GM12891 (cell line): ENCODE results near the gene ACOD1. TPM values are rescaled to one million over a fixed set of nuclear protein-coding genes. Genes with fewer than 3 reads are reported as not detected.
"Not testable (repeated sequence)": the region's sequence is repeated elsewhere in the genome, so short reads cannot be mapped to it uniquely, and the experiment has no call there.

ENCODE experiments used
- DNase-seq: peaks from one replicate; pipeline ENCODE4 v3.0.0; 2011; ENCODE audit warnings: low spot score; ENCODE audit not compliant: insufficient read length
- FAIRE-seq: peaks from 2 replicates; lab custom pipeline; 2011; peaks lifted over from hg19 to GRCh38; lab: Jason Lieb, UNC
- PAX5 ChIP-seq: IDR thresholded peaks from 2 replicates; pipeline ENCODE4 v1.6.1; 2011; ENCODE audit warnings: low read length, moderate library complexity, mild to moderate bottlenecking; ENCODE audit not compliant: insufficient read depth, severe bottlenecking
- POLR2A ChIP-seq: IDR thresholded peaks from 2 replicates; pipeline ENCODE4 v1.6.1; 2011; ENCODE audit warnings: low read depth, low read length, control low read depth
- POLR2AphosphoS5 ChIP-seq: IDR thresholded peaks from 2 replicates; pipeline ENCODE4 v1.6.1; 2011; ENCODE audit warnings: low read depth, low read length, control low read depth
- POU2F2 ChIP-seq: IDR thresholded peaks from 2 replicates; pipeline ENCODE4 v1.6.1; 2011; ENCODE audit warnings: low read depth, mild to moderate bottlenecking, control low read depth, low read length, moderate library complexity
- SPI1 ChIP-seq: IDR thresholded peaks from 2 replicates; pipeline ENCODE4 v1.6.1; 2011; ENCODE audit warnings: low read depth, low read length, control low read depth
- TAF1 ChIP-seq: IDR thresholded peaks from 2 replicates; pipeline ENCODE4 v1.6.1; 2011; ENCODE audit warnings: low read depth, low read length, control low read depth
- polyA plus RNA-seq: library from polyadenylated mRNA; unstranded; fragments of >200 nt; gene quantifications from one replicate; pipeline ENCODE4 v1.2.1, GENCODE V29; 2012; ENCODE audit warnings: low read depth, missing spikeins, inconsistent platforms; ENCODE audit not compliant: missing spikeins

The ACOD1 gene
- not detected for polyA plus RNA-seq

GRCh38 chr13:76948149-76948548 lies at the start of gene ACOD1:
TSS of gene ACOD1 (plus strand) at chr13:76948511. CDS start at chr13:76948559, 48 bp downstream.
- DNase-seq (no peak), FAIRE-seq (no peak)
- no peak for TF ChIP-seq POLR2A
- no peak for TF ChIP-seq SPI1
- TF ChIP-seq PAX5: no peak
- TF ChIP-seq POU2F2: no peak
- TF ChIP-seq TAF1: no peak
- TF ChIP-seq POLR2AphosphoS5: no peak

DNA sequence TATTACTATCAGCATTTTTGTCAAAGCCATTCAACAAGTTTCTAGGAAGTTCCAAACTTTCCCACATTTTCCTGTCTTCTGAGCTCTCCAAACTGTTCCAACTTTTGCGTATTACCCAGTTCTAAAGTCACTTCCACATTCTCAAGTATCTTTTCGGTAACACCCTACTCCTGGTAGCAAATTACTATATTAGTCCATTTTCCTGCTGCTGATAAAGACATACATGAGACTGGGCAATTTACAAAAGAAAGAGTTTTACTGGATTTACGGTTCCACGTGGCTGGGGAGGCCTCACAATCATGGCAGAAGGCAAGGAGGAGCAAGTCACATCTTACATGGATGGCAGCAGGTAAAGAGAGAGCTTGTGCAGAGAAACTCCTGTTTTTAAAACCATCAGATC lies 49.2 kb upstream of the ACOD1 start:
- DNase-seq, FAIRE-seq: not testable (repeated sequence)

DNA sequence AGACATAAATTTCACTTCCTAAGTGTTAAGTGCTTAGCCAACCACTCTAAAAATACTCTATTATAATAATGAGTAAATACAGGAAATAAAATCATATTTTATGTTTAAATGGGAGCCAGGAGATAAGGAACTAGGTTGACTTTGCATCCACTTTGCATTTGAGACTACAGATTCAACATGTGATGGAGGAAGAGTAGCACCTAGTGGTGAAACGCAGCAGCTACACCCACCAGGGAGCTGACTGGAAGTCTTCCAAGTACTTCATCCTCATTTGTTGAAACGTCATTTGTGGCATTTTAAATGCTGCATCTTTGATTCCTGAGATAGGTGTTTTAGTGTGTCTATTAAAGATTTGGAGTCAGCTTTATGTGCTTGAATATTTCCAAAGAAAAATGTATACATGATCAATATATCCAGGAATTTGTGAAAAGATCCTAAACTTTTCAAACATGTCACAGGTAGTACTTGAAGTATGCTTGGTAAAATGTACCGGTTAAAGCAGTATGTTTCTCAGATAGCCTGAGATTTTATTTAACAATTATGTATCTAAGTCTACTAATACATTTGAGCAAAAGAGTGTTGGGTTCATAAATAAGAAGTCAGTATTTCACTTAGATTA lies 44.7 kb upstream of the ACOD1 start:
- TF ChIP-seq POLR2A (no peak), POU2F2 (peak; percentile 92), PAX5 (no peak), POLR2AphosphoS5 (no peak), TAF1 (no peak), SPI1 (no peak)
- FAIRE-seq: peak; percentile 97

DNA sequence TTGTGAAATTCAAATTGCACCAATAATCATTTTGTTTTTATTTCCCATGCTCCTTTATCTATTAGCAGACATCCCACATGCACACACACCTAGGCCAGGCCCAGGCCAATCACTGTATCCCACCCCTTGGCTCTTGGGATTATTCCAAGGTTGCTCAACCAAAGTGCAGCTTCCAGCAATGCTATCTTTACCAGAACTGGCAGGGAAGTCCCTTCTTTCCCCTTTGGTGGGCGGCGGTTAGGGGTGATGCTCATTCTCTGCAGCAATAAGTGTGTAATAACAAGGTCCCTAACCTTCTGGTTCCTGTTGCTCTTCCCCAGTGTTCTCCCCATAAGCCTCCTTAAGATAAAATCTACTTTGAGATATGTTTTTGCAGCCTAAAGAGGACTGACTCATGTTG lies 43.8 kb upstream of the ACOD1 start:
- no peak for FAIRE-seq
- no peak for TF ChIP-seq POLR2AphosphoS5
- no peak for TF ChIP-seq PAX5
- DNase-seq: no peak

More for the DNA sequence above, 44.7 kb upstream of the ACOD1 start:
- DNase-seq: peak; percentile 32

DNA sequence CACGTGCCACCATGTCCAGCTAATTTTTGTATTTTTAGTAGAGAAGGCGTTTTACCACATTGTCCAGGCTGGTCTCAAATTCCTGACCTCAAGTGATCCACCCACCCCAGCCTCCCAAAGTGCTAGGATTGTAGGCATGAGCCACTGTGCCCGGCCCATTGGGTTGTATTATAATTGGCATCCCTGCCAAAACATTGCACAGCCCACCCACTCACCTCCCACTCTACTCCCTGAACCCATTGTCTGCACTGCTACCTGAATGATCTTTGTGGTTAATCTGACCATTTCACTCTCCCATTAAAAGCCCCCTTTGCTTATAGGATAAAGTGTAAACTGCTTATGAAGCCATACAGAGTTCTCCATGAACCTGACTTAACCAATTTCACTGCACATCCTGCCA lies 35.8 kb upstream of the ACOD1 start:
- DNase-seq (no peak), FAIRE-seq (no peak)
- TF ChIP-seq POU2F2 (no peak), TAF1 (no peak), PAX5 (no peak), SPI1 (no peak), POLR2A (no peak), POLR2AphosphoS5 (no peak)

GRCh38 chr13:76913898-76914297 lies 34.4 kb upstream of the ACOD1 start:
- TF ChIP-seq POLR2A: no peak
- no peak for TF ChIP-seq POU2F2

DNA sequence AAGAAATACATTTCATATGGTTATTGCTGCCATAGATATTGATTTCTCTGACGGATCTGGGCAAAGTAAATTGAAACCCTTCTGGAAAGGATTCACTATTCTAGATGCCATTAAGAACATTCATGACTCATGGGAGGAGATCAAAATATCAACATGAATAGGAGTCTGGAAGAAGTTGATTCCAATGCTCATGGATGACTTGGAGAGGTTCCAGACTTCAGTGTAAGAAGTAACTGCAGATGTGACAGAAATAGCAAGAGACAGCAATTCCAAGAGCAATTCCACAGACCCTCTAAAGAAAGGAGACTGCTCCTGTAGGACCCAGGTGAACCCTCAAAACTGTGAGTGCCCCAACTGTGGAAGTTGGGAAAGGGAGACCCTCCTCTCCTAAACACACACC lies 31.2 kb upstream of the ACOD1 start:
- TF ChIP-seq SPI1 (no peak), POLR2AphosphoS5 (no peak), POLR2A (no peak), PAX5 (no peak), POU2F2 (no peak), TAF1 (no peak)
- DNase-seq (no peak), FAIRE-seq (no peak)

More at GRCh38 chr13:76913898-76914297, 34.4 kb upstream of the ACOD1 start:
- FAIRE-seq (no peak), DNase-seq (no peak)

DNA sequence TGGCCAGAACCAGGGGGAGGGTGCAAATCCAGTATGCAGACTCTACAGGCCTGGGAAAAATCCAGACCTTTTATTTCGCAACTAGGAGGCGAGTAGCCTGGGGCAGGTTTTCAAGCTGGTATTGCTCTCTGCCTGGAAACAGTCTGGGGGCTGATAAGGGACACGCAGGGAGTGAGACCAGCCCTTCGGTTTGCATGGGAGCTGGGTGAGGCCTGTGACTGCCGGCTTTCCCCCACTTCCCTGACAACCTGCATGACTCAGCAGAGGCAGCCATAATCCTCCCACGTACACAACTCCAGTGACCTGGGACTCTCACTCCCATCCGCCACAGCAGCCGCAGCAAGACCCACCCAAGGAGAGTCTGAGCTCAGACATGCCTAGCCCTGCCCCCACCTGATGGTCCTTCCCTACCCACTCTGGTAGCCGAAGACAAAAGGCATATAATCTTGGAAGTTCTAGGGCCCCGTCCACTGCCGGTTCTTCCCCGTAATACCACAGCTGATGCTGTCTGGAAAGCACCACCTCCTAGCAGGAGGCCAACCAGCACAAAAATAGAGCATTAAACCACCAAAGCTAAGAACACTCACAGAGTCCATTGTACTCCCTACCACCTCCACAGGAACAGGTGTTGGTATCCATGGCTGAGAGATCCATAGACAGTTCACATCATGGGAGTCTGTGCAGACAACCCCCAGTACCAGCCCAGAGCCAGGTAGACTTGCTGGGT lies 30.4 kb upstream of the ACOD1 start:
- FAIRE-seq, DNase-seq: not testable (repeated sequence)

GRCh38 chr13:76921516-76921915 lies 26.8 kb upstream of the ACOD1 start:
- DNase-seq: no peak
- TF ChIP-seq POLR2AphosphoS5: no peak
- TF ChIP-seq SPI1: no peak
- FAIRE-seq: no peak

GRCh38 chr13:76925115-76925514 lies 23.2 kb upstream of the ACOD1 start:
- DNase-seq: no peak
- FAIRE-seq: no peak
- no peak for TF ChIP-seq POLR2A
- no peak for TF ChIP-seq POU2F2
- TF ChIP-seq TAF1: no peak
- TF ChIP-seq SPI1: no peak
- TF ChIP-seq PAX5: no peak
- no peak for TF ChIP-seq POLR2AphosphoS5
